Measurements from ENCODE around the gene PERM1.

DNA sequence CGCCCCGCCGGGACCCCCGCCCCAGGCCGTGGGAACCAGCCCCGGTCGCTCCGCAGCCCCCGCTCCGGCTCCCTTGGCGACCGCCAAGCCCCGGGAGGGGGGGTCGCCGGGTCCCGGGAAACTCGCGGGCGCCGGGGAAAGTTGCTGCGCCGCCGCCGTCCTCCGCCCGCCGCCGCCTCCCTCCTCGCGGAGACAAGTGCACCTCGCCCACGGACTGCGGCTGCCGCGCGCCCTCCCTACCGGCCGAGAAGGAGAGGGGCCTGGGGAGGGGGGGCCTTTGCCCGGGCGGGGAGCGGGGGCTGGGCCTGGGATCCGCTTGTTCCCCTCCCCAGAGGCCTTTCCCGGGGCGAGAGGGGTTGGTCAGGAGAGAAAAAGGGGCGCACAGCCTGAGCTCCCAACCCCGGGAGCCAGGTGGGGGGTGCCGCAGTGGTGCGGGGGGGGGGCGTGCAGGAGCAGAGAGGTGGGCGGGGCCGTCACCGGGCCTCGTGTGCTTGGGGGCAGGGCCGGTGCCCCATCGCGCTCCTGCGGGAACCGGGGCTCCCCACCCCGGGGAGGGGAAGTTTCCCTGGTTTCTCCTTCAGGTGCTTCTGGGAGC, 38.6 kb upstream of the PERM1 start:
- TF ChIP-seq, protein P1, sequence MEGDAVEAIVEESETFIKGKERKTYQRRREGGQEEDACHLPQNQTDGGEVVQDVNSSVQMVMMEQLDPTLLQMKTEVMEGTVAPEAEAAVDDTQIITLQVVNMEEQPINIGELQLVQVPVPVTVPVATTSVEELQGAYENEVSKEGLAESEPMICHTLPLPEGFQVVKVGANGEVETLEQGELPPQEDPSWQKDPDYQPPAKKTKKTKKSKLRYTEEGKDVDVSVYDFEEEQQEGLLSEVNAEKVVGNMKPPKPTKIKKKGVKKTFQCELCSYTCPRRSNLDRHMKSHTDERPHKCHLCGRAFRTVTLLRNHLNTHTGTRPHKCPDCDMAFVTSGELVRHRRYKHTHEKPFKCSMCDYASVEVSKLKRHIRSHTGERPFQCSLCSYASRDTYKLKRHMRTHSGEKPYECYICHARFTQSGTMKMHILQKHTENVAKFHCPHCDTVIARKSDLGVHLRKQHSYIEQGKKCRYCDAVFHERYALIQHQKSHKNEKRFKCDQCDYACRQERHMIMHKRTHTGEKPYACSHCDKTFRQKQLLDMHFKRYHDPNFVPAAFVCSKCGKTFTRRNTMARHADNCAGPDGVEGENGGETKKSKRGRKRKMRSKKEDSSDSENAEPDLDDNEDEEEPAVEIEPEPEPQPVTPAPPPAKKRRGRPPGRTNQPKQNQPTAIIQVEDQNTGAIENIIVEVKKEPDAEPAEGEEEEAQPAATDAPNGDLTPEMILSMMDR (IDR thresholded peaks at IDR 0.05; ENCODE audit: insufficient read depth, low read length, poor library complexity, severe bottlenecking): no peak
- no peak for TF ChIP-seq EZH2phosphoT487 (conservative IDR thresholded peaks at IDR 0.05; ENCODE audit: low read length)

Data from SU-DHL-6 (cell line).